Measurements from ENCODE around the gene FRMD4A. TPM values are rescaled to one million over a fixed set of nuclear protein-coding genes. Genes with fewer than 3 reads are reported as not detected.

FRMD4A gene
- total RNA-seq, 1 experiment from 2014 or later = 18.3 TPM

GRCh38 chr10:13629116-13629515 lies 701.6 kb downstream of the FRMD4A start:
- H3K27me3 ChIP-seq (ENCODE audit: insufficient read depth, low read depth) = no peaks in the 10 kb centered on the region
- H3K4me1 ChIP-seq (replicated peaks; ENCODE audit: insufficient read depth) = peaks cover 22% of the 10 kb centered on the region
- no peaks in the 10 kb centered on the region for H3K79me2 ChIP-seq (ENCODE audit: low read depth)
- no peaks in the 10 kb centered on the region for H3K9me2 ChIP-seq (ENCODE audit: insufficient read depth)
- DNase-seq = no peak
- no peaks in the 10 kb centered on the region for H3F3A ChIP-seq (ENCODE audit: insufficient read depth, low read depth)
- TF ChIP-seq CTCF (conservative IDR thresholded peaks at IDR 0.05) = no peak
- H3K4me2 ChIP-seq = no peak overlapping the region
- no peaks in the 10 kb centered on the region for H4K20me1 ChIP-seq (ENCODE audit: insufficient read depth)
- BruUV-seq (replicated peaks) = no TSS peak
- no peak overlapping the region for H3K27ac ChIP-seq
- ChIA-PET CTCF (no interaction called here), POLR2A (ENCODE audit: unreplicated experiment) (no interaction called here)
- H3K36me3 ChIP-seq (ENCODE audit: low read depth) = no peaks in the 10 kb centered on the region
- H2AFZ ChIP-seq = no peak overlapping the region
- intact Hi-C loops (cut with micrococcal nuclease; ENCODE audit: unreplicated experiment) = no loop called here
- no peak overlapping the region for H3K4me3 ChIP-seq
- H3K9me3 ChIP-seq (ENCODE audit: insufficient read depth, low read depth) = no peaks in the 10 kb centered on the region

- Histone ChIP-seq H3K4me1 (replicated peaks; ENCODE audit: insufficient read depth) (peaks cover 22% of the 10 kb centered on the region), H3K4me2 (no peak overlapping the region), H2AFZ (no peak overlapping the region), H3K36me3 (ENCODE audit: low read depth) (no peaks in the 10 kb centered on the region), H3K27me3 (ENCODE audit: insufficient read depth, low read depth) (no peaks in the 10 kb centered on the region), H3K4me3 (no peak overlapping the region), H3K9me2 (ENCODE audit: insufficient read depth) (no peaks in the 10 kb centered on the region), H3K27ac (0 out of 2 replicates have a peak overlapping the region, but pooled peaks have one; percentile 9), H3F3A (ENCODE audit: insufficient read depth, low read depth) (no peaks in the 10 kb centered on the region), H3K9me3 (ENCODE audit: insufficient read depth, low read depth) (no peaks in the 10 kb centered on the region), H4K20me1 (ENCODE audit: insufficient read depth) (no peaks in the 10 kb centered on the region), H3K79me2 (ENCODE audit: low read depth) (no peaks in the 10 kb centered on the region)
- ChIA-PET CTCF (no interaction called here), POLR2A (ENCODE audit: unreplicated experiment) (interaction anchor here (0.6 kb wide), 1 partner anchor 107 kb away, joined by 4 read pairs; no protein-coding TSS in a partner anchor)
- DNase-seq = peak in 1 of 2 experiments; percentile 44
- BruUV-seq (replicated peaks) = no TSS peak
- intact Hi-C loops (cut with micrococcal nuclease; ENCODE audit: unreplicated experiment) = no loop called here
- no peak for TF ChIP-seq CTCF (conservative IDR thresholded peaks at IDR 0.05)
- no peak for TF ChIP-seq EZH2 (IDR thresholded peaks at IDR 0.05; ENCODE audit: low read depth)
Measured at GRCh38 chr10:13628661-13629060, 702.1 kb downstream of the FRMD4A start.

GRCh38 chr10:13627459-13628310 lies 703.0 kb downstream of the FRMD4A start:
- Histone ChIP-seq H3K9me3 (ENCODE audit: insufficient read depth, low read depth) (no peaks in the 10 kb centered on the region), H3K4me1 (replicated peaks; ENCODE audit: insufficient read depth) (peaks cover 22% of the 10 kb centered on the region), H3K36me3 (ENCODE audit: low read depth) (no peaks in the 10 kb centered on the region), H3K27ac (no peak overlapping the region), H3K4me2 (no peak overlapping the region), H4K20me1 (ENCODE audit: insufficient read depth) (no peaks in the 10 kb centered on the region), H3K9me2 (ENCODE audit: insufficient read depth) (no peaks in the 10 kb centered on the region), H2AFZ (no peak overlapping the region), H3K27me3 (ENCODE audit: insufficient read depth, low read depth) (no peaks in the 10 kb centered on the region), H3K4me3 (no peak overlapping the region), H3F3A (ENCODE audit: insufficient read depth, low read depth) (no peaks in the 10 kb centered on the region), H3K79me2 (ENCODE audit: low read depth) (no peaks in the 10 kb centered on the region)
- ChIA-PET CTCF (no interaction called here), POLR2A (ENCODE audit: unreplicated experiment) (interaction anchor here (0.5 to 0.6 kb wide), 2 partner anchors 87 to 106 kb away, joined by 4 to 8 read pairs; no protein-coding TSS in a partner anchor)
- intact Hi-C loops (cut with micrococcal nuclease; ENCODE audit: unreplicated experiment) = no loop called here
- no TSS peak for BruUV-seq (replicated peaks)
- no peak for DNase-seq
- TF ChIP-seq EZH2 (IDR thresholded peaks at IDR 0.05; ENCODE audit: low read depth) (no peak), CTCF (conservative IDR thresholded peaks at IDR 0.05) (no peak)
